Measurements from ENCODE around the gene R3HDM4. TPM values are rescaled to one million over a fixed set of nuclear protein-coding genes. Genes with fewer than 3 reads are reported as not detected.

R3HDM4 gene
- total and polyA plus RNA-seq, 10 of the 15 experiments (the other 5 are each of a cell fraction or from before 2014, with no cell fraction given) = 1.3 to 65.8 (median 27.7) TPM

GRCh38 chr19:954672-955494 lies 41.9 kb upstream of the R3HDM4 start:
- DNase-seq (ENCODE audit: low read depth, low spot score) (peak; percentile 70), ATAC-seq (peak; percentile 81), FAIRE-seq (peak; percentile 92)
- BruUV-seq (replicated peaks) = no TSS peak
- CTCF ChIA-PET = interaction anchor here (0.6 to 2.3 kb wide), 5 partner anchors 27 to 381 kb away, joined by 3 to 9 read pairs (median 7); partner anchors contain the start of gene WDR18
- H3K27me3 ChIP-seq (replicated peaks in 1 of 2; ENCODE audit: control insufficient read depth in 2 of 2, insufficient read depth in 2 of 2, low read length in 1 of 2) = no peaks in the 10 kb centered on the region
- in situ Hi-C loops (cut with MboI) = no loop called here
- H4K20me1 ChIP-seq (ENCODE audit: control insufficient read depth, insufficient read depth) = peaks cover 3% of the 10 kb centered on the region; the same call in 1 of the 2 replicates
- H3K4me1 ChIP-seq (ENCODE audit: control insufficient read depth, insufficient read depth, low read length) = peaks cover 53% of the 10 kb centered on the region
- RAD21 ChIA-PET (ENCODE audit: unreplicated experiment) = interaction anchor here (0.8 to 4.8 kb wide), 4 partner anchors 25 to 192 kb away, joined by 3 to 20 read pairs (median 4); partner anchors contain the start of gene WDR18
- H3K9me3 ChIP-seq (replicated peaks; ENCODE audit: control insufficient read depth, insufficient read depth, low read length) = no peaks in the 10 kb centered on the region
- peak overlapping the region; percentile 61; the same call in 1 of the 2 replicates for H3K9ac ChIP-seq (ENCODE audit: control insufficient read depth, insufficient read depth, low read length)
- peak overlapping the region; percentile 98 for H3K4me2 ChIP-seq (ENCODE audit: control insufficient read depth, insufficient read depth)
- peak overlapping the region; percentile 95 for H3K27ac ChIP-seq (ENCODE audit: control insufficient read depth, insufficient read depth)
- WGBS (ENCODE audit: insufficient coverage, insufficient replicate concordance, low lambda C conversion rate, missing lambda C conversion rate) = 1% methylated on average over 27 of the region's 43 CpGs
- peaks cover 5 to 11% of the 10 kb centered on the region in 2 experiments for H3K36me3 ChIP-seq (ENCODE audit: control insufficient read depth in 2 of 2, insufficient read depth in 2 of 2, low read length in 1 of 2)
- SMC1A ChIA-PET (ENCODE audit: uncharacterized antibody, unreplicated experiment) = interaction anchor here (1.5 kb wide), 1 partner anchor 29 kb away, joined by 5 read pairs; the partner anchor contains the start of gene WDR18
- intact Hi-C loops (cut with micrococcal nuclease; ENCODE audit: unreplicated experiment) = no loop called here
- H3K4me3 ChIP-seq = peak overlapping the region; percentile 71; the same call in 1 of the 2 replicates
- POLR2A ChIA-PET = interaction anchor here (0.6 to 1.1 kb wide), 3 partner anchors 17 to 949 kb away, joined by 3 to 7 read pairs (median 5); partner anchors contain the start of gene WDR18
- no peak overlapping the region for H2AFZ ChIP-seq (ENCODE audit: control insufficient read depth, low read depth, low read length)
- peaks cover 51% of the 10 kb centered on the region for H3K79me2 ChIP-seq (ENCODE audit: control insufficient read depth, insufficient read depth, low read length)
- TF ChIP-seq IRF3 (IDR thresholded peaks at IDR 0.05) (no peak), ZZZ3 (IDR thresholded peaks at IDR 0.05; ENCODE audit: control insufficient read depth, insufficient read length, low read depth) (no peak), RFX5 (IDR thresholded peaks at IDR 0.05; ENCODE audit: low read depth, low read length) (no peak), ZNF622 (IDR thresholded peaks at IDR 0.05) (no peak), FOXM1 (IDR thresholded peaks at IDR 0.05; ENCODE audit: low read depth, low read length) (peak; percentile 74; the same call in 1 of the 2 replicates), MYC (IDR thresholded peaks at IDR 0.05; ENCODE audit: insufficient read depth, insufficient read length, insufficient replicate concordance, low read length, severe bottlenecking) (no peak), CBX5 (IDR thresholded peaks at IDR 0.05; ENCODE audit: low read depth) (0 out of 2 replicates have a peak, but pooled peaks have one; percentile 44), YBX1 (IDR thresholded peaks at IDR 0.05) (no peak), PBX3 (IDR thresholded peaks at IDR 0.05; ENCODE audit: insufficient replicate concordance, low read depth, low read length) (no peak), PAX5 (IDR thresholded peaks at IDR 0.05; ENCODE audit: borderline replicate concordance, low read depth, low read length) (peak; percentile 91), REST (IDR thresholded peaks at IDR 0.05; ENCODE audit: low read depth, low read length) (no peak), SUZ12 (IDR thresholded peaks at IDR 0.05; ENCODE audit: unreplicated experiment) (no peak), IKZF1 (conservative IDR thresholded peaks at IDR 0.05) (peak; percentile 95), PAX8 (IDR thresholded peaks at IDR 0.05) (no peak), NBN (IDR thresholded peaks at IDR 0.05) (peak; percentile 94), NR2C1 (IDR thresholded peaks at IDR 0.05) (no peak), TBL1XR1 (IDR thresholded peaks at IDR 0.05; ENCODE audit: low read depth, low read length) (no peak; the same call in 1 of the 2 replicates), FOS (IDR thresholded peaks at IDR 0.05; ENCODE audit: borderline replicate concordance, extremely low read depth, insufficient read length) (no peak)

All from GM12878 (cell line).